ENCODE results near the gene NTNG1.

NTNG1 gene

GRCh38 chr1:107525145-107525544, 384.3 kb downstream of the NTNG1 start:
- no peak for DNase-seq

GRCh38 chr1:107525961-107526360, 385.1 kb downstream of the NTNG1 start:
- peak; percentile 68 for DNase-seq

GRCh38 chr1:107526524-107527198, 385.8 kb downstream of the NTNG1 start:
- peak; percentile 32 for DNase-seq

GRCh38 chr1:107529511-107530149, 388.8 kb downstream of the NTNG1 start:
- DNase-seq: peak; percentile 82

GRCh38 chr1:107530543-107530942, 389.7 kb downstream of the NTNG1 start:
- DNase-seq: peak; percentile 25

GRCh38 chr1:107531065-107531908, 390.4 kb downstream of the NTNG1 start:
- no peak for DNase-seq

- DNase-seq: peak; percentile 90
These were observed 391.5 kb downstream of the NTNG1 start for GRCh38 chr1:107532318-107532717.

Measured in NCI-H69 (cell line).